Measurements from ENCODE around the gene UQCC2.

The UQCC2 gene

DNA sequence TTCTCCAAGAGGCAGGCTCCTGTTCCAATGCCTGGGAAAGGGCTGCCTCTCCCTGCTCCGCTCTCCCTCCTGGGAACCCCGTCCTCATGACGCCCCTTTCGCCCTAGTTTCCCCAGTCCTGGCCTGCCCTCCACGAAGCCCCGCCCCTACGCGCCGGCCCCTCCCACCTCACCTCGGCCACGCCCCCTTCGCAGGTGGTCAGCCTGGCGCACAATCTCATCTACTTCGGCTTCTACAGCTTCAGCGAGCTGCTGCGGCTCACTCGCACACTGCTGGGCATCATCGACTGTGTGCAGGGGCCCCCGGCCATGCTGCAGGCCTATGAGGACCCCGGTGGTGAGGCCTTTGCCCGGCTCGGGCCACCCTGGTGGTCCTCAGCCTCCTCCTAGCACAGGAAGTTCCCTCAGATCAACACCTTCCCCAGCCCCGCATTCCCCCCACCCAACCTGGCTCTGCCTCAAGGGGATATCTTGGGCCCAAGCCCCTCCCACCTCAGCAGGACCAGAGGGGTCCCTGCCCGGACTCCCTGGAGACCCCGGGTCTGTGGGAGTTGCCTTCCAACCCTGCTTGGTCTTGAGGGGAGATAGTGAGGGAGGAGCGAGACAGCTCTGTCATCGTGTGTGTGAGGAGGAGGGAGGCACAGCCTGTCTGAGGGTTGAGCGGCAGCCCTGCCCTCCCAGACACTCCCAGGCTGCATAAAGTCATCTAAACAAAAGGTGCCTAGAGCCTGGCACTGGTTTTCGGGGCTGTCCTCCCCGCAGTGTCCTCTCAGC lies 40.3 kb downstream of the UQCC2 start:
- no peak for DNase-seq

DNA sequence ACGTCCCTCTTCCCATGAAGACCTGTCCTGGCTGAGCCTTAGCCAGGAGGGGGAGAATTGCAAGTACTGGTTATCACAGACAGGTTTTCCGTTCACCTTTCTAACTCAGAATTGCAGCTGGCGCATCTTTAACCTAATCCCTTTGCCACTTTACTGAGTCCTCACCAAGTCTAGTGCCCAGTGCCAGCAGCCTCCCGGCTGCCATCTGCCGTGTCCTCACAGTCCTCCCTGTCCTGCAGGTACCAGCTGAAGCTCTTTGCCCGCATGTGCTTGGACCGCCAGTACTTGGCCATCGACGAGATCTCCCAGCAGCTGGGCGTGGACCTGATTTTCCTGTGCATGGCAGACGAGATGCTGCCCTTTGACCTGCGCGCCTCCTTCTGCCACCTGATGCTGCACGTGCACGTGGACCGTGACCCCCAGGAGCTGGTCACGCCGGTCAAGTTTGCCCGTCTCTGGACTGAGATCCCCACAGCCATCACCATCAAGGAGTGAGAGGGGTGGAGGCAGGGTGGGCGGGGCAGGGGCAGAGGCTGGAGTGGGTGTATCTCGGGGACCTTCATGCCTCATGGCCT lies 41.3 kb downstream of the UQCC2 start:
- DNase-seq, result no peak

DNA sequence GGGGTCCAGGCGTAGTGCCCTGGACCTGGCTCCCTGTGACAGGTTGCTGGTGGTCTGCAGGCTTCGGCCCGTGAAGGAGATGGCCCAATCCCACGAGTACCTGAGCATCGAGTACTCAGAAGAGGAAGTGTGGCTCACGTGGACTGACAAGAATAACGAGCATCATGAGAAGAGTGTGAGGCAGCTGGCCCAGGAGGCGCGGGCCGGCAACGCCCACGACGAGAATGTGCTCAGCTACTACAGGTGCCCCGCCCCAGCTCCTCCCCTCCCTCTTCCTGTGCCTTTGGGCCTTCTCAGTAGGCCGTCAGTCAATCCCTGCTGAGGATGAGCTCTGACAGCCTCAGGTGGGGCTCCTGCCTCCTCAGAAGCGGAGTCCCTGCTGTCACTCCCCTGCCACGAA lies 42.6 kb downstream of the UQCC2 start:
- DNase-seq, result no peak

DNA sequence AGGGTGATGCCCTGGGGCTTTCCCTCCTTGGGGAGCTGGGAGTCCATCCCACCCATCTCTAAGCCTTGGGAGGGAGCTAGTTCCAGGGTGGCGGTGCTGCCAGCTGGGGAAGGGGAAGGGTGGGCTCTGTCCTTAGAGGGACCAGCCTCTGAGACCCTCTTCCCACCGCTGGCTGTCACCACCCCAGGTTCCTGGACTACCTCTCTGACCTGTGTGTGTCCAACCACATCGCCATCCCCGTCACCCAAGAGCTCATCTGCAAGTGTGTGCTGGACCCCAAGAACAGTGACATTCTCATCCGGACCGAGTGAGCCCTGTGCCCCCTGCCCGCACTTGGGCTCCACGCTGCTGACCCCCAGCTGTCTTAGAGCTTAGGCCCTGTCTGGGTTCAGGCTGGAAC lies 43.2 kb downstream of the UQCC2 start:
- no peak for DNase-seq

- no peak for DNase-seq
Measured at GRCh38 chr6:33667776-33668175, 43.7 kb downstream of the UQCC2 start.

DNA sequence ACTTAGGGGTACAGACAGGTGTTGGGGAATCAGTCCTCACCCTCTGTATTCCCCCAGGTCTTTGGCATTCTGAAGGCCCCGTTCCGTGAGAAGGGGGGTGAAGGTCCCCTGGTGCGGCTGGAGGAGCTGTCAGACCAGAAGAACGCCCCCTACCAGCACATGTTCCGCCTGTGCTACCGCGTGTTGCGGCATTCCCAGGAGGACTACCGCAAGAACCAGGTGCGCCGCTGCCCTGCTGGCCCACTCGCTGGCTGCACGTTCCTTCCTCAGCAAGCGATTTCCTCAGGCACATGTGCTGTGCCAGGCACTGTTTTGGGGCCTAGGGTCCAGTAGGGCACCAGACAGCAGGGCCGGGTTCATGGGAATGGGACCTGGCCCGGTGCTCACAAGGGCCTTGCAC lies 44.4 kb downstream of the UQCC2 start:
- DNase-seq, result no peak

GRCh38 chr6:33665957-33666356 lies 45.5 kb downstream of the UQCC2 start:
- no peak for DNase-seq

- DNase-seq, result no peak
Measured at GRCh38 chr6:33664506-33665057, 46.9 kb downstream of the UQCC2 start.

GRCh38 chr6:33663727-33664449 lies 47.6 kb downstream of the UQCC2 start:
- no peak for DNase-seq

GRCh38 chr6:33663028-33663427 lies 48.5 kb downstream of the UQCC2 start:
- DNase-seq, result no peak

DNA sequence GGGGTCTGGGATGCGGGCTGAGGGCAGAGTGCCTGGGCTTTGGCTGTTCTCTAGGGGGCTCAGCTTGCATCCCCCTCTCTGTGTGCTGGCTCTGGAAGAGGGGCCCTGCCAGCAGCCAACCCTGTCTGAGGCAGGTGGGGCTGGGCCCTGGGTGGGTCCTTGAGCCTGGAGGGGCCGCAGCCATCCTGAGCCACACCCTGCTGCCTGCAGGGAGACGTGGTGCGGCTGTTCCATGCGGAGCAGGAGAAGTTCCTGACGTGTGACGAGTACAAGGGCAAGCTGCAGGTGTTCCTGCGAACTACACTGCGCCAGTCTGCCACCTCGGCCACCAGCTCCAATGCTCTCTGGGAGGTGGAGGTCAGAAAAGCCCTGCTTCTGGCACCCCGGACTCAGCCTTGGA lies 49.2 kb downstream of the UQCC2 start:
- DNase-seq, result no peak

GRCh38 chr6:33661106-33661838 lies 50.2 kb downstream of the UQCC2 start:
- no peak for DNase-seq

- no peak for DNase-seq
Measured at GRCh38 chr6:33659986-33660385, 51.5 kb downstream of the UQCC2 start.

DNA sequence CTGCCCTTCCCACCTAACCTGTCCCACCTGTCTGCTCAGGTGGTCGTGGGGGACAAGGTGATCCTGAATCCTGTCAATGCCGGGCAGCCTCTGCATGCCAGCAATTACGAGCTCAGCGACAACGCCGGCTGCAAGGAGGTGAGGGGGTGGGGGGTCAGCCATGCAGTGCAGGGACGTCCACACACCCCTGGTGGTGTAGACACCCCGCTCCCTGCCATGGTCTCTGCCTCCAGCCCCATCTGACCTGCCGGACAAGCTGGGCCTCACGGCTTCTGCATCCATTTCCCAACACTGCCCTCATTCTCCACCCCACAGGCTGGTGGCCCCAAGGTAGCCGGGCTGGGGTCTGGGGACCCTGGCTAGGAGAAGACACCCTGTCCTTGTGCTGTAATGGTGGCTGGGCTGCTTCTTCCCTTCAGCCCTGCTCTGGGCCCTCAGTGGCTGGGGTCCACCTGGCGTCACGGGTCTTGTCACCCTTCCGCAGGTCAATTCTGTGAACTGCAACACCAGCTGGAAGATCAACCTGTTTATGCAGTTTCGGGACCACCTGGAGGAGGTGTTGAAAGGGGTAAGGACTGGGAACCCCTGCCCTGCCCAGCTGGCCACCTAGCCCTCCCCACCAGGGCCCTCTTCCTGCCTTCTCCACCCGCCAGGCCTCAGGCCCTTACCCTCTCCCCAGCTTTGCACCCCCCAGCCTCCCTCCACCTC lies 52.4 kb downstream of the UQCC2 start:
- no peak for DNase-seq

- DNase-seq, result no peak
Measured at GRCh38 chr6:33656844-33657243, 54.7 kb downstream of the UQCC2 start.

- no peak for DNase-seq
Measured at GRCh38 chr6:33654831-33655554, 56.5 kb downstream of the UQCC2 start.

GRCh38 chr6:33652002-33652401 lies 59.5 kb downstream of the UQCC2 start:
- no peak for DNase-seq

DNA sequence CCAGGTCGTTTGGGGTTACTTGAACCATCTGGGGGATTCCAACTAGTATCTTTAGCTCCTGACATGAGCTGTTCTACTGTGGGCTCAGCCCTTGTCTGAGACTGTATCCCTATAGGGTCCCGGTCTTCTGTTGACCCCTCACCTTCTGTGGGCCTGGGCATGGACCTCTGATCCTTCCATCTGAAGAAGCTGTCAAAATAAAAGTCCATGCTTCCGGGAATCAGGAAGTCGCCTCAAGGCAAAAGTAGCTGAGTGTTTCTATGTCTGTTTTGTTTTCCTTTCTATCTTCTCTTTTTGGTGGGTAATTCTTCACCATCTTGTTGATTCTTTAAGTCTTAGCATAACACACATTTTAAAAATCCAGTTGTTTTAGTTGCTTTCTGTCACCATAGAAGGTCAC lies 60.1 kb downstream of the UQCC2 start:
- DNase-seq, result no peak
